Keratinocyte (primary cell): ENCODE measurements around the gene PCSK6. TPM values are rescaled to one million over a fixed set of nuclear protein-coding genes. Genes with fewer than 3 reads are reported as not detected.

Source experiments
- DNase-seq: peaks from one replicate; pipeline ENCODE4 v3.0.0-alpha.2; 2011; ENCODE audit warnings: low read depth, missing footprints, low spot score
- FAIRE-seq: peaks from 2 replicates; lab custom pipeline; 2011; peaks lifted over from hg19 to GRCh38; lab: Jason Lieb, UNC
- H2AFZ ChIP-seq: 2 replicates; pipeline ENCODE4 v1.6.0; 2012; ENCODE audit warnings: low read length, control low read depth, inconsistent platforms; ENCODE audit not compliant: control insufficient read depth
- H3K27ac ChIP-seq: 2 replicates; pipeline ENCODE4 v1.5.1; 2011; ENCODE audit warnings: low read length; ENCODE audit not compliant: control insufficient read depth, insufficient read depth
- H3K27me3 ChIP-seq: 3 replicates; pipeline ENCODE4 v1.6.0; 2011; ENCODE audit warnings: low read length; ENCODE audit not compliant: control insufficient read depth, insufficient read depth; ENCODE audit errors: extremely low read depth
- H3K36me3 ChIP-seq, 2 experiments: 2 replicates in 1 of 2; 3 replicates in 1 of 2; pipeline ENCODE4 v1.5.1; 2011; ENCODE audit warnings: low read length in 2 of 2, mild to moderate bottlenecking in 1 of 2; ENCODE audit not compliant: control insufficient read depth in 2 of 2, insufficient read depth in 2 of 2; ENCODE audit errors: extremely low read depth in 1 of 2
- H3K4me1 ChIP-seq: 3 replicates; pipeline ENCODE4 v1.5.1; 2011; ENCODE audit warnings: low read length; ENCODE audit not compliant: control insufficient read depth, insufficient read depth; ENCODE audit errors: extremely low read depth
- H3K4me2 ChIP-seq: 3 replicates; pipeline ENCODE4 v1.6.0; 2011; ENCODE audit warnings: low read depth, low read length; ENCODE audit not compliant: control insufficient read depth, insufficient read depth; ENCODE audit errors: extremely low read depth
- H3K4me3 ChIP-seq, 3 experiments: fragments of 200-600 bp in 1 of 3; sonication (generic) in 1 of 3; 2 replicates in 2 of 3; 3 replicates in 1 of 3; pipeline ENCODE4 v1.5.1; 2011 to 2016; ENCODE audit warnings: low read length in 3 of 3, mild to moderate bottlenecking in 3 of 3, control low read depth in 2 of 3, inconsistent platforms in 1 of 3, low read depth in 1 of 3, mixed read lengths in 1 of 3, mixed run types in 1 of 3, moderate library complexity in 1 of 3; ENCODE audit not compliant: control insufficient read depth in 2 of 3, insufficient read depth in 2 of 3; ENCODE audit errors: extremely low read depth in 1 of 3
- H3K79me2 ChIP-seq: 2 replicates; pipeline ENCODE4 v1.6.0; 2012; ENCODE audit warnings: low read length; ENCODE audit not compliant: control insufficient read depth, insufficient read depth
- H3K9ac ChIP-seq: 3 replicates; pipeline ENCODE4 v1.6.0; 2011; ENCODE audit warnings: low read length; ENCODE audit not compliant: control insufficient read depth, insufficient read depth; ENCODE audit errors: extremely low read depth
- H3K9me1 ChIP-seq: 3 replicates; pipeline ENCODE4 v1.6.0; 2011; ENCODE audit warnings: low read length; ENCODE audit not compliant: control insufficient read depth, insufficient read depth; ENCODE audit errors: extremely low read depth
- H3K9me3 ChIP-seq: 2 replicates; pipeline ENCODE4 v1.5.1; 2012; ENCODE audit warnings: low read depth, low read length; ENCODE audit not compliant: control insufficient read depth
- H4K20me1 ChIP-seq: 3 replicates; pipeline ENCODE4 v1.6.0; 2011; ENCODE audit warnings: low read length; ENCODE audit not compliant: control insufficient read depth, insufficient read depth; ENCODE audit errors: extremely low read depth
- CTCF ChIP-seq, 3 experiments: IDR thresholded peaks in 1 of 3; conservative IDR thresholded peaks in 1 of 3; optimal IDR thresholded peaks in 1 of 3; 2 replicates in 2 of 3; 3 replicates in 1 of 3; pipeline versions ENCODE3 to v1.5.1; 2011; ENCODE audit warnings: low read length in 3 of 3, mild to moderate bottlenecking in 3 of 3, moderate library complexity in 2 of 3, control low read depth in 1 of 3, inconsistent platforms in 1 of 3; ENCODE audit not compliant: insufficient read depth in 2 of 3; ENCODE audit errors: extremely low read depth in 1 of 3
- EZH2 ChIP-seq: IDR thresholded peaks from one replicate; pipeline ENCODE4 v1.6.1; 2012; ENCODE audit warnings: inconsistent platforms, mild to moderate bottlenecking, low read length, moderate library complexity
- dilution Hi-C: fragments of 300-500 bp; cut with MboI; formaldehyde crosslinking; loops from one replicate; pipeline ENCODE4 v1.7.0; 2020; ENCODE audit warnings: low sequenced_read_pairs; ENCODE audit not compliant: extremely low pct_ligation_motif_present
- polyA plus RNA-seq, 5 experiments: library from polyadenylated mRNA; depleted of rRNA in 3 of 5; stranded (reverse) in 3 of 5; stranded (forward) in 1 of 5; unstranded in 1 of 5; fragments of >200 nt; gene quantifications; 1 replicate in 1 of 5; 2 replicates in 3 of 5; 3 replicates in 1 of 5; pipeline versions ENCODE4 v1.2.1 to v1.2.3, GENCODE V29; 2011 to 2012; ENCODE audit warnings: missing spikeins in 2 of 5, low read depth in 1 of 5, low replicate concordance in 1 of 5

The PCSK6 gene
- polyA plus RNA-seq, 1 donor (not counting 4 experiments of a cell fraction or from before 2014, with no cell fraction given) = 3.1 TPM

- Histone ChIP-seq H3K79me2 (no peaks in the 10 kb centered on the region), H3K9me3 (no peaks in the 10 kb centered on the region), H2AFZ (no peak overlapping the region), H3K4me3 (no peak overlapping the region), H3K4me2 (no peak overlapping the region), H3K27me3 (no peaks in the 10 kb centered on the region), H4K20me1 (no peaks in the 10 kb centered on the region), H3K9me1 (no peaks in the 10 kb centered on the region), H3K36me3 (no peaks in the 10 kb centered on the region), H3K4me1 (peaks cover 36% of the 10 kb centered on the region), H3K9ac (no peak overlapping the region), H3K27ac (no peak overlapping the region)
- no peak for TF ChIP-seq CTCF (optimal IDR thresholded peaks at IDR 0.05 in 1 of 3, IDR thresholded peaks at IDR 0.05 in 1 of 3, conservative IDR thresholded peaks at IDR 0.05 in 1 of 3; ENCODE audit: extremely low read depth in 1 of 3, insufficient read depth in 2 of 3, low read length in 3 of 3)
- TF ChIP-seq EZH2 = no peak
- dilution Hi-C loops = no loop called here
- FAIRE-seq (no peak), DNase-seq (no peak)
Measured at GRCh38 chr15:101444015-101444414, 45.5 kb downstream of the PCSK6 start.

- Histone ChIP-seq H3K9me1 (no peaks in the 10 kb centered on the region), H3K79me2 (no peaks in the 10 kb centered on the region), H4K20me1 (no peaks in the 10 kb centered on the region), H3K9ac (no peak overlapping the region), H3K4me1 (peaks cover 36% of the 10 kb centered on the region), H3K4me2 (no peak overlapping the region), H3K36me3 (no peaks in the 10 kb centered on the region), H3K4me3 (no peak overlapping the region), H2AFZ (no peak overlapping the region), H3K9me3 (no peaks in the 10 kb centered on the region), H3K27me3 (no peaks in the 10 kb centered on the region), H3K27ac (no peak overlapping the region)
- no peak for FAIRE-seq
- dilution Hi-C loops = no loop called here
- TF ChIP-seq CTCF (optimal IDR thresholded peaks at IDR 0.05 in 1 of 3, IDR thresholded peaks at IDR 0.05 in 1 of 3, conservative IDR thresholded peaks at IDR 0.05 in 1 of 3; ENCODE audit: extremely low read depth in 1 of 3, insufficient read depth in 2 of 3, low read length in 3 of 3) (no peak), EZH2 (no peak)
- no peak for DNase-seq
Measured at GRCh38 chr15:101442272-101442671, 47.2 kb downstream of the PCSK6 start.
